Measurements from ENCODE around the gene UBE2Q1.

DNA sequence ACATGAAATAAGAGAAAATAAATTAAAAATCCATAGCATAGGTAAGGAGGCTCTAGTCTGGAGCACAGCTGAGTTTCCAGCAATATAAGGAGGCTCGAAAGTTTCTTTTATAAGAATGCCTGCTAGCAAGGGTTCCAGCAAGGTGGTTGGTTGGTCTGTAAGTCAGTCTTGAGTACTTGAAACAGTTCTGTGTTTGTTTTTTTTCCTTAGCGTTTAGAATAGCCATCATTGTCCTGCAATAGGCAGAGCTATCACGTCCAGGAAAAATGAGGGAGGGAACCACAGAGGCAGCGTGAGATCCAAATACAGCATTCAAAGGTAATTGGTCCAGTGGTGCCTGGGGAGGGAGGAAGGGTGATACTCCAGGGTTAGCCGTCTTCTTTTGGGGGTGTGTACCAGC lies 8.4 kb downstream of the UBE2Q1 start:
- TF ChIP-seq POLR2AphosphoS5 (IDR thresholded peaks at IDR 0.05; ENCODE audit: low read depth, low read length) (no peak), TAF1 (IDR thresholded peaks at IDR 0.05; ENCODE audit: borderline replicate concordance, low read depth, low read length) (no peak)

Measured in GM12892 (cell line).